NB4 (cell line): ENCODE data around the gene FHL5.

Source experiments
- DNase-seq: peaks from one replicate; pipeline ENCODE4 v3.0.0; 2010; ENCODE audit warnings: low read depth
- H3K4me3 ChIP-seq: one replicate; pipeline ENCODE4 v1.5.1; 2011; ENCODE audit warnings: mild to moderate bottlenecking, low read depth, low read length, moderate library complexity
- MAX ChIP-seq: IDR thresholded peaks from 2 replicates; pipeline ENCODE4 v1.6.1; 2011; ENCODE audit warnings: low read depth, low read length
- MYC ChIP-seq: IDR thresholded peaks from 2 replicates; pipeline ENCODE4 v1.6.1; 2011; ENCODE audit warnings: low read depth, low read length
- POLR2A ChIP-seq: IDR thresholded peaks from 2 replicates; pipeline ENCODE4 v1.6.1; 2011; ENCODE audit warnings: mild to moderate bottlenecking; ENCODE audit not compliant: insufficient read length; ENCODE audit errors: extremely low read depth
- TF ChIP-seq, protein P1 (sequence below): IDR thresholded peaks from one replicate; pipeline ENCODE4 v1.5.1; 2012; ENCODE audit warnings: low read depth, low read length

Gene FHL5

DNA sequence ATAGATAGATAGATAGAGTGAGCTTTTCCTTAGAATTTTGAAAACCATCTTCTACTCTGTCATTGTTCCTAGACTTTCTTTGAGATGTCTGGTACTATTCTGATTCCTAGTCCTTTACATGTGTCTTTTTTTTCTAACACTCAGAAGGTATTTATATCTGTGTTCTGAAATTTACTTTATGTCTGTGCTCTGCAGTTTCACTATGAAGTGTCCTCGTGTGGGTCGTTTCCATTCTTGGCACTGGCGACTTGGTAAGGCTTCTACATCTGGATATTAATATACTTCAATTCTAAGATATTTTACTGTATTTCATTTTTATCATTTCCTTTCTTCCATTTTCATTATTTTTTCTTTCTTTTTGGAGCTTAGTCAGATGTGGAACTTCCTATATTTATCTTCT lies 87.0 kb downstream of the FHL5 start:
- no peak overlapping the region for H3K4me3 ChIP-seq
- TF ChIP-seq MAX (no peak), POLR2A (no peak), MYC (no peak)
- TF ChIP-seq, protein P1, sequence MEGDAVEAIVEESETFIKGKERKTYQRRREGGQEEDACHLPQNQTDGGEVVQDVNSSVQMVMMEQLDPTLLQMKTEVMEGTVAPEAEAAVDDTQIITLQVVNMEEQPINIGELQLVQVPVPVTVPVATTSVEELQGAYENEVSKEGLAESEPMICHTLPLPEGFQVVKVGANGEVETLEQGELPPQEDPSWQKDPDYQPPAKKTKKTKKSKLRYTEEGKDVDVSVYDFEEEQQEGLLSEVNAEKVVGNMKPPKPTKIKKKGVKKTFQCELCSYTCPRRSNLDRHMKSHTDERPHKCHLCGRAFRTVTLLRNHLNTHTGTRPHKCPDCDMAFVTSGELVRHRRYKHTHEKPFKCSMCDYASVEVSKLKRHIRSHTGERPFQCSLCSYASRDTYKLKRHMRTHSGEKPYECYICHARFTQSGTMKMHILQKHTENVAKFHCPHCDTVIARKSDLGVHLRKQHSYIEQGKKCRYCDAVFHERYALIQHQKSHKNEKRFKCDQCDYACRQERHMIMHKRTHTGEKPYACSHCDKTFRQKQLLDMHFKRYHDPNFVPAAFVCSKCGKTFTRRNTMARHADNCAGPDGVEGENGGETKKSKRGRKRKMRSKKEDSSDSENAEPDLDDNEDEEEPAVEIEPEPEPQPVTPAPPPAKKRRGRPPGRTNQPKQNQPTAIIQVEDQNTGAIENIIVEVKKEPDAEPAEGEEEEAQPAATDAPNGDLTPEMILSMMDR = no peak
- no peak for DNase-seq

DNA sequence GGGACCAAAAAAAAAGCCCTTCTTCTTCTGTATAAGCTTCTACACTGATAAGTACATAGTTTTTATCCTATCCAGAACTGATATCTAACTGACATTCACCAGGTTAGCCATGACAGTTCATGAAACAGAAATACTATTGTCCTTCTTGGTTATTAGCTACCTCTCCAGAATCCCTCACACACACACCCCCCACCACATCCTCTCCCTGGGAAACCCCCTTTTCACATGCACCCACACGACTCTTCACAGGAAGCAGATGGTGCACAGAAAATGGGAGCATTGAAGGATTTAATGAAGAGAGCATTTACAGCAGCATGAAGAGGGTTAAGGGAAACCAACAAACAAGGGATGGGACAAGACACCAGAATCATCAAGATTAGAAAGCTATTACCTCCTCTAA lies 88.9 kb downstream of the FHL5 start:
- no peak for DNase-seq
- no peak overlapping the region for H3K4me3 ChIP-seq
- TF ChIP-seq, protein P1 = no peak

DNA sequence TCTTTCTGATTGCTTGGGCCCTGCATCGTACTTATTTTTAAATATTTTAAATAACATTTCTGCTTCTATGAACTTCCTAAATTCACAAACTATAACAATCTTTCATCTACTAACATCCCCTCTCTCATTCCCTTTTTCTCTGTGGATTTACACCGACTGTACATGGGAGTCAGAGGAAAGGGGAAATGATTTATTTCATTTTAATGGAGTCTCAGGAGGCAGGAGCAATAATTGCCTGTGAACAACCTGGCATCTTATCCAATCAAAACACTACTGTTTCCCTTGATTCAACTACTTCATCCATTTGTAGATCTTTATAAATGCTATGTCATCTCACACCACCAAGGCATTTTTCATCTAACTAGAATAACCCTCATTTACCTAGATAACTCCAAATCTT lies 89.6 kb downstream of the FHL5 start:
- H3K4me3 ChIP-seq = no peak overlapping the region
- TF ChIP-seq POLR2A (no peak), MYC (no peak), MAX (no peak)
- TF ChIP-seq, protein P1 = no peak
- DNase-seq = no peak

GRCh38 chr6:96653181-96653580 lies 90.3 kb downstream of the FHL5 start:
- no peak overlapping the region for H3K4me3 ChIP-seq
- TF ChIP-seq MAX (no peak), MYC (no peak)
- TF ChIP-seq, protein P1 = no peak
- DNase-seq = no peak

DNA sequence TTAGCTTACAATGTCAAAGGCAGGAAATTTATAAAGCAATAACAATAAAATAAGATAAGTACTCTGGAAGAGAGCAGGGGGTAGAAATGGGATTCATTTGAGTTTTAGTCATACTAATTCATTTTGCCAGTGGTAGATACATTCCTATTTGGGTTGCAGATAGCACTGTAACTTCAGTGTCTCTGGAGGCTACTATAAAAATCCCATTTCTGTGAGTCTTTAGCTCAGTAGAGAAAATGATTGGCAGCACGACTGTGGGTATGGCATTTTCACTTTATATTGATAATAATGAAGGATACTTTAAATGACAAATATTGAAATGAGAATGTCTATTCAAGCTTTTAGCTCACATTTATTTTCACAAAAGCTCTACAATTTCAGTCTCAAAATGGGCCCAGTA lies 93.6 kb downstream of the FHL5 start:
- no peak overlapping the region for H3K4me3 ChIP-seq
- TF ChIP-seq, protein P1 = no peak
- TF ChIP-seq POLR2A (no peak), MAX (no peak), MYC (no peak)
- DNase-seq = no peak

DNA sequence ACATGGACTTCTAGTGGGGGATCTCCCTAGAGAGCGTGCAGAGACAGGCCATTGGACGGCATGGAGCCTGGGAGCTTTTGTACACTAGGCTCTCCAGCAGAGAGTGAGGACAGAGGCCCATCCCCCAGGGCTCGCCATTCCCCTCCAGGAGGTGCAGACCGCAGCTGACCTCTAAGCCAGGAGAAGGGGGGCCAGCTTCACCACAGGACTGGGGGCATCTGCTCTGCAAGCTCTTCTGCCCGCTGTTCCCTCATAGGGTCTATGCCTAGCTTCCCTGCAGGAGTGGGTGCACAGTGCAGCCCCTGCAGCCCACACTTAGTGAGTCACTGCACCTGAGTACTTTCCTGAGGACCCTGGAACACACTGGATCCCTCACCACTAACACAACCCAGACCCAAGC lies 94.4 kb downstream of the FHL5 start:
- no peak for DNase-seq
- TF ChIP-seq MAX (no peak), POLR2A (no peak), MYC (no peak)
- TF ChIP-seq, protein P1 = no peak
- no peak overlapping the region for H3K4me3 ChIP-seq
